ENCODE results near the gene UCP3. TPM values are rescaled to one million over a fixed set of nuclear protein-coding genes. Genes with fewer than 3 reads are reported as not detected.

UCP3 gene
- total RNA-seq, 1 donor from 2014 or later, result 3.7 TPM

- H3K4me3 Mint-ChIP-seq, result no peak overlapping the region
- TF ChIP-seq CTCF (conservative IDR thresholded peaks at IDR 0.05), result no peak
- no peak overlapping the region for H3K27ac Mint-ChIP-seq
- H3K9me3 Mint-ChIP-seq, result no peaks in the 10 kb centered on the region
- peaks cover 12% of the 10 kb centered on the region for H3K36me3 Mint-ChIP-seq
- peaks cover 25% of the 10 kb centered on the region for H3K4me1 Mint-ChIP-seq (ENCODE audit: unreplicated experiment)
- DNase-seq (ENCODE audit: extremely low spot score, unreplicated experiment), result no peak
- H3K27me3 Mint-ChIP-seq, result no peaks in the 10 kb centered on the region
These were observed 2.1 kb downstream of the UCP3 start for GRCh38 chr11:74006743-74007304.

DNA sequence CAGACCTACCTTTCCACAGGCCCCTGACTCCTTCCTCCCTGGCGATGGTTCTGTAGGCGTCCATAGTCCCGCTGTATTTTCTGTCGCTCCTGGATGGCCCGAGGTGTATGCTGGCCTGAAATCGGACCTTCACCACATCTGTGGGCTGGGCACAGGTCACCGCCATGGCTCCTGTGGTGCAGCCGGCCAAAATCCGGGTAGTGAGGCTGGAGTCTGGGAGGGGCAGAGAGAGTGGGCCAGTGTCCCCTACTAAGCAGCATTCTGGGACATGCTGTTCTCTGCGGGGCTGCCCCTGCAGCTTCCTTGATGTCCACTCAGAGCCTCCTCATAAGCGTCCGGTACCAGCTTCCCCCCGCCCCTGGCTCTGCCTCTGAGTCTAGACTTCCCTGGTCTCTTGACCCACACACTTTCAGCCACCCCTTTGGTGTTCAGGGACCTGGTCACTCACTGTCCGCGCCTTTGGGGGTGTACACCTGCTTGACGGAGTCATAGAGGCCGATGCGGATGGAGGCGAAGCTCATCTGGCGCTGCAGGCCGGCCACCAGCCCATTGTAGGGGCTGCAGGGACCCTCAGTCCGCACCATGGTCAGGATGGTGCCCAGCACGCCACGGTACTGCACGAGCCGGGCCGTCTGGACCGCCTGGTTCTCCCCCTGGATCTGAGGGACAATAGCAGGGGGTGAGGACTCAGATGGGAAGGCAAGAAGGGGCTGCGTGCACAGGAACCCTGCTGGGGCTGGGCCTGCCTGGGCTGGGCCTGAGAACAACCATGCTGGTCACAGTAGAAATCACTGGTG is 3.0 kb downstream of the UCP3 start:
- H3K9me3 Mint-ChIP-seq, result no peaks in the 10 kb centered on the region

GRCh38 chr11:74004759-74005615 is 3.9 kb downstream of the UCP3 start:
- Mint-ChIP-seq H3K9me3 (no peaks in the 10 kb centered on the region), H3K27ac (no peak overlapping the region), H3K36me3 (peaks cover 7% of the 10 kb centered on the region), H3K4me1 (ENCODE audit: unreplicated experiment) (peaks cover 10% of the 10 kb centered on the region), H3K27me3 (no peaks in the 10 kb centered on the region), H3K4me3 (no peak overlapping the region)
- DNase-seq (ENCODE audit: extremely low spot score, unreplicated experiment), result no peak
- TF ChIP-seq CTCF (conservative IDR thresholded peaks at IDR 0.05), result no peak

More for the DNA sequence above, 3.0 kb downstream of the UCP3 start:
- Mint-ChIP-seq H3K27ac (no peak overlapping the region), H3K27me3 (no peaks in the 10 kb centered on the region), H3K4me3 (no peak overlapping the region), H3K4me1 (ENCODE audit: unreplicated experiment) (peaks cover 16% of the 10 kb centered on the region), H3K36me3 (peaks cover 12% of the 10 kb centered on the region)
- no peak for TF ChIP-seq CTCF (conservative IDR thresholded peaks at IDR 0.05)
- no peak for DNase-seq (ENCODE audit: extremely low spot score, unreplicated experiment)

DNA sequence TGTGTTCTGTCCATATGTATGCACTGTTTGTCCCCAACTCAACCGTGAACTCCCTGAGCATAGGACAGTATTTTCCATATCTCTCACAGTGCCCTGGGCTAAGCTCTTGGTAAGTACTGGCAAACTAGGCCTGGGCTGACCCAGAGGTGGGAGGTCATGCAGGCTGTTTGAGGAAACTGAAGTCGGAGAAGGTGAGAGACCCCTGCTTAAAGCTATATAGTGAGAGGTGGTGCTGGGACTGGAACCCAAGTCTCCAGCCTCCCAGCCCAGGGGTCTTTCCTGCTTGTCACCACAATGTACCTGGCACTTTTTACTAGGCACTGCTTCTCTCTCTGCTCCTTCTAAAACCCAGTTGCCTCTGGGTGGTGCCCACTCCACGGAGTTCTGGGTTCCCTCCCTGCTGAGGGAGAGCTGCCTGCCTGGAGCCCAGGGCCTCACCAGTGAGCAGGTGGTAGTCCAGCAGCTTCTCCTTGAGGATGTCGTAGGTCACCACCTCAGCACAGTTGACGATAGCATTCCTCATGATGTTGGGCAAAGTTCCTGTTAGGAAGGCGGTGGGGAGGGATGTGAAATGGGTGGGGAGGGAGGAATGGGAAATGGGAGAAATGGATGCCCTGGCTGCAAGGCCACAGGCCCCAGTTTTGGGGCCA is 4.7 kb downstream of the UCP3 start:
- H3K9me3 Mint-ChIP-seq, result no peaks in the 10 kb centered on the region
- no peak overlapping the region for H3K4me3 Mint-ChIP-seq
- no peak for TF ChIP-seq CTCF (conservative IDR thresholded peaks at IDR 0.05)
- no peak overlapping the region for H3K27ac Mint-ChIP-seq
- H3K4me1 Mint-ChIP-seq (ENCODE audit: unreplicated experiment), result peaks cover 6% of the 10 kb centered on the region
- no peaks in the 10 kb centered on the region for H3K27me3 Mint-ChIP-seq
- peaks cover 7% of the 10 kb centered on the region for H3K36me3 Mint-ChIP-seq
- no peak for DNase-seq (ENCODE audit: extremely low spot score, unreplicated experiment)

GRCh38 chr11:74002832-74003231 is 6.1 kb downstream of the UCP3 start:
- Mint-ChIP-seq H3K4me1 (ENCODE audit: unreplicated experiment) (no peaks in the 10 kb centered on the region), H3K27ac (no peak overlapping the region), H3K36me3 (peaks cover 7% of the 10 kb centered on the region), H3K27me3 (no peaks in the 10 kb centered on the region), H3K4me3 (no peak overlapping the region), H3K9me3 (no peaks in the 10 kb centered on the region)
- no peak for DNase-seq (ENCODE audit: extremely low spot score, unreplicated experiment)
- TF ChIP-seq CTCF (conservative IDR thresholded peaks at IDR 0.05), result no peak
